ENCODE data around the gene FXYD6.

DNA sequence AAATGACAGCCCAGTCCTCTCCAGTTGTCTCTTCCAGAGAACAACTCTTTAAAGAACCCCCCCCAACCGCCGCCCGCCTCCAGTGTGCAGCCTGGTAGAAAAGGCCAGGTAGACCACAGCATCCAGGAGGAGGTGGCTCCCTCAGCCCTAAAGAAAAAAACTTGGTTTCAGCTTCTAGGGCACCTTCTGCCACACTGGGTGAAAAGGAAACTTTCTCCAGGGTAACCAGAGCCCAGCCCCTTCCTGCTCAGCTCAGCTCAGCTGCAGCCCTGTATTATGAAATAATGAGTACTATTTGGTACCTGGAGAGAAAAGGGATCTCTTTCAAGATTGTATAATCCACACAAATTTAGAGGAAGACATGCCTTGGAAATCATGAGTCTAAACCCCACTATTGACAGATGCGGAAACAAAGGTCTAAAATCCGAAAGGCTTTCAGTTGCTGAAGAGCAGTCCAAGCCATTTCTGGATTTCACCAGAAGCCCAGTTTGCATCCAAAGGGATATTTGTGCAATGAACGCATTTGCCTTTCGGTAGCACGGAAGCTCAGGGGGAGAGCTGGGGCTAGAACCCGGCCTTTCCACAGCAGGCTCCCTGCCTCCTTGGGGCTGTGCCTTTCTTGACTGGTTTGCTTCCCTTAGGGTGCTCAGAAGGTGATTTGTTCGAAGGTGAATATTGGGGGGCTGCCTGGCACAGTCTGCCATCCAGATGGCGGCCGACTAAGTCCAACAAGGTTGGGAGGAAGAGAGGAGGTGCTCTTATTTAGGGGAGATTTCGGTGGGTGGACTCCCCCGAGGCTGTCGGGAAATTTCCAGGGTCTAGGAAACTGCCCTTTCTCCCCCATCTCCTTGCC is 3.3 kb downstream of the FXYD6 start:
- TF ChIP-seq, protein P1, sequence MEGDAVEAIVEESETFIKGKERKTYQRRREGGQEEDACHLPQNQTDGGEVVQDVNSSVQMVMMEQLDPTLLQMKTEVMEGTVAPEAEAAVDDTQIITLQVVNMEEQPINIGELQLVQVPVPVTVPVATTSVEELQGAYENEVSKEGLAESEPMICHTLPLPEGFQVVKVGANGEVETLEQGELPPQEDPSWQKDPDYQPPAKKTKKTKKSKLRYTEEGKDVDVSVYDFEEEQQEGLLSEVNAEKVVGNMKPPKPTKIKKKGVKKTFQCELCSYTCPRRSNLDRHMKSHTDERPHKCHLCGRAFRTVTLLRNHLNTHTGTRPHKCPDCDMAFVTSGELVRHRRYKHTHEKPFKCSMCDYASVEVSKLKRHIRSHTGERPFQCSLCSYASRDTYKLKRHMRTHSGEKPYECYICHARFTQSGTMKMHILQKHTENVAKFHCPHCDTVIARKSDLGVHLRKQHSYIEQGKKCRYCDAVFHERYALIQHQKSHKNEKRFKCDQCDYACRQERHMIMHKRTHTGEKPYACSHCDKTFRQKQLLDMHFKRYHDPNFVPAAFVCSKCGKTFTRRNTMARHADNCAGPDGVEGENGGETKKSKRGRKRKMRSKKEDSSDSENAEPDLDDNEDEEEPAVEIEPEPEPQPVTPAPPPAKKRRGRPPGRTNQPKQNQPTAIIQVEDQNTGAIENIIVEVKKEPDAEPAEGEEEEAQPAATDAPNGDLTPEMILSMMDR (IDR thresholded peaks at IDR 0.05), result no peak
- TF ChIP-seq POLR2A (IDR thresholded peaks at IDR 0.05) (no peak), POLR2AphosphoS5 (IDR thresholded peaks at IDR 0.05) (no peak)
